ENCODE results near the gene ACD. TPM values are rescaled to one million over a fixed set of nuclear protein-coding genes. Genes with fewer than 3 reads are reported as not detected.
A peak's percentile ranks its signal among the peaks of the same experiment; 100 is the strongest.

Gene ACD
- total and polyA plus RNA-seq, 9 of the 15 experiments (the other 6 are each of a cell fraction or from before 2014, with no cell fraction given), result 4.2 to 47.4 (median 19.2) TPM

GRCh38 chr16:67699265-67699664 is 39.2 kb upstream of the ACD start:
- H3K4me1 ChIP-seq (replicated peaks in 1 of 2; ENCODE audit: control insufficient read depth in 2 of 2, insufficient read depth in 2 of 2, low read length in 2 of 2), result no peaks in the 10 kb centered on the region
- H3K27me3 ChIP-seq (ENCODE audit: control insufficient read depth in 2 of 2, insufficient read depth in 2 of 2, low read length in 2 of 2), result no peaks in the 10 kb centered on the region
- H3K4me3 ChIP-seq, result no peak overlapping the region
- ChIA-PET POLR2A (no interaction called here), CTCF (ENCODE audit: low intra/inter-chr PET ratio) (no interaction called here)
- WGBS (ENCODE audit: insufficient coverage, low coverage, missing lambda C conversion rate), result 91% methylated on average over 7 of the region's 7 CpGs
- no peaks in the 10 kb centered on the region for H3K79me2 ChIP-seq (ENCODE audit: control insufficient read depth, insufficient read depth, low read length)
- no peaks in the 10 kb centered on the region for H3K9me1 ChIP-seq (ENCODE audit: control insufficient read depth, insufficient read depth, low read length)
- in situ Hi-C loops (cut with MboI), result no loop called here
- no peak overlapping the region for H3K4me2 ChIP-seq (ENCODE audit: insufficient read depth, low read length)
- intact Hi-C loops (cut with micrococcal nuclease), result no loop called here
- H2AFZ ChIP-seq (ENCODE audit: low read depth, low read length), result no peak overlapping the region
- no peak for ATAC-seq
- BruUV-seq (replicated peaks), result no TSS peak
- H4K20me1 ChIP-seq (replicated peaks; ENCODE audit: control insufficient read depth, insufficient read depth, low read length), result no peaks in the 10 kb centered on the region
- peaks cover 8% of the 10 kb centered on the region; the same call in 1 of the 3 replicates for H3K36me3 ChIP-seq (ENCODE audit: control insufficient read depth, insufficient read depth, low read length)
- DNase-seq (ENCODE audit: extremely low read depth in 1 of 4, low spot score in 3 of 4), result no peak
- TF ChIP-seq CREB3 (tag; conservative IDR thresholded peaks at IDR 0.05; ENCODE audit: low read depth) (no peak), L3MBTL2 (IDR thresholded peaks at IDR 0.05) (no peak), ZNF324 (CRISPR knock-in tag; IDR thresholded peaks at IDR 0.05) (peak; percentile 88), HDAC2 (IDR thresholded peaks at IDR 0.05) (no peak), TRIM28 (IDR thresholded peaks at IDR 0.05) (peak; percentile 55; the same call in 1 of the 2 replicates), CBX3 (IDR thresholded peaks at IDR 0.05; ENCODE audit: borderline replicate concordance in 1 of 2, low read length in 2 of 2) (peak in 1 of 2 experiments; percentile 72; a peak in 1 of 3 replicates), ZNF75A (CRISPR knock-in tag; IDR thresholded peaks at IDR 0.05) (no peak), ZNF445 (CRISPR knock-in tag; IDR thresholded peaks at IDR 0.05; ENCODE audit: low read depth) (0 out of 2 replicates have a peak, but pooled peaks have one; percentile 49), HDAC1 (IDR thresholded peaks at IDR 0.05) (no peak), ZNF280A (IDR thresholded peaks at IDR 0.05; ENCODE audit: low read depth, partially characterized antibody) (peak; percentile 67)
- H3K9ac ChIP-seq (ENCODE audit: insufficient read depth in 1 of 2, low read depth in 2 of 2, low read length in 2 of 2), result no peak overlapping the region
- no peak overlapping the region for H3K27ac ChIP-seq (ENCODE audit: extremely low read depth, low read depth, low read length)
- FAIRE-seq, result no peak
- peaks cover 3% of the 10 kb centered on the region for H3K9me3 ChIP-seq (replicated peaks; ENCODE audit: control insufficient read depth, insufficient read depth, low read depth, low read length)

All from K562 (cell line).